HG03280 (cell line): ENCODE measurements around the gene FNBP1L.
"Not testable (repeated sequence)": the region's sequence is repeated elsewhere in the genome, so short reads cannot be mapped to it uniquely, and the experiment has no call there.

Experiments used
- ATAC-seq: cut with Tn5 transposase; IDR thresholded peaks from one replicate; pipeline ENCODE4 v1.9.1; 2021; ENCODE audit warnings: mild to moderate bottlenecking, moderate library complexity; ENCODE audit not compliant: unreplicated experiment

Gene FNBP1L

DNA sequence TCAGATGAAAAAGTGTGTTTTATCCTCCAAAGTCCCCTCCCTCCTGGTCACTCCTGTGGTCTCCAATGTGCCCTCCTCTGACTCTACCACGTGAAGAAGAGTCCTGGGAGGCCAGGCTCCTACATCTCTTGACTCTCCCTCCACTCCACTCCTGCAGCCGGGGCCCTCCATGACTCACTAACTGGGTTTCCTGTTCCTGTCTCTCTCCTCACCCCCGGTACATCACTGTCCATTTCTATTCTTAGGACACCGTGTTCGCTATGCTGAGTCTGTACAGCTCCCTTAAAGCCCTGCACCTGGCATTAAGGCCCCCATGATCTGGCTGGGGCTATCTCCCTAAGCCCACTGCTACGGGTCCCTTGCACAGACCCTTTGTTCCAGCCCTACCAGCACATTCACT lies 140.3 kb downstream of the FNBP1L start:
- ATAC-seq: no peak

DNA sequence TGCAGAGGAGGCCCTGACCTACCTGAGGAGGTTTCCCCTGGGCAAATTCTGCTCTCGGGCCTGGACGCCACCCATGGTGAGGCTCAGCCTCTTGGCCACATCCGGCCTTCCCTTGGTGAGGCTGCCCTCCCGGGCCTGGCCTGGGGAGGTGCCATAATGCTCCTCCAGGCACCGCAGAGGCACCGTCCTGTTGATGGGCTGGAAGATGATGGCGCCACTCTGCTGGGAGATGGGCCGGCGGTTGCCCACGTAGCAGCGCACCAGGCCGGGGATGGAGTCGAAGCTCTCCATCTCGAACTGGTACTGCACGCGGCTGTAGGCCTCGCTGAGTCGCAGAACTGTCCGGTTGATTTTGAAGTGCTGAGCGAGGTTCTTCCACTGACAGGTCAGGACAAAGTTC lies 141.0 kb downstream of the FNBP1L start:
- ATAC-seq: no peak

DNA sequence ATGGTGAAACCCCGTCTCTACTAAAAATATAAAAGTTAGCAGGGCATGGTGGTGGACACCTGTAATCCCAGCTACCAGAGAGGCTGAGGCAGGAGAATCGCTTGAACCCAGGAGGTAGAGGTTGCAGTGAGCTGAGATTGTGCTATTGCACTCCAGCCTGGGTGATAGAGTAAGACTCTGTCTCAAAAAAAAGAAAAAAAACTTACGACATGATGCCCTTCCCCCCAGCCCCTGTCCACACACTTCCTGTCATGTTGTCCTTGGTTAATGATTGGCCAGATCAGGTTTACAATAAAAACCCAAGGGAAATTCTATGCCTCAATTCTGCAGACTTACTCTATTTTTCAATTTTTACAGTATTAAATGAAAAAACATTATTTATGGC lies 143.4 kb downstream of the FNBP1L start:
- ATAC-seq: not testable (repeated sequence)

DNA sequence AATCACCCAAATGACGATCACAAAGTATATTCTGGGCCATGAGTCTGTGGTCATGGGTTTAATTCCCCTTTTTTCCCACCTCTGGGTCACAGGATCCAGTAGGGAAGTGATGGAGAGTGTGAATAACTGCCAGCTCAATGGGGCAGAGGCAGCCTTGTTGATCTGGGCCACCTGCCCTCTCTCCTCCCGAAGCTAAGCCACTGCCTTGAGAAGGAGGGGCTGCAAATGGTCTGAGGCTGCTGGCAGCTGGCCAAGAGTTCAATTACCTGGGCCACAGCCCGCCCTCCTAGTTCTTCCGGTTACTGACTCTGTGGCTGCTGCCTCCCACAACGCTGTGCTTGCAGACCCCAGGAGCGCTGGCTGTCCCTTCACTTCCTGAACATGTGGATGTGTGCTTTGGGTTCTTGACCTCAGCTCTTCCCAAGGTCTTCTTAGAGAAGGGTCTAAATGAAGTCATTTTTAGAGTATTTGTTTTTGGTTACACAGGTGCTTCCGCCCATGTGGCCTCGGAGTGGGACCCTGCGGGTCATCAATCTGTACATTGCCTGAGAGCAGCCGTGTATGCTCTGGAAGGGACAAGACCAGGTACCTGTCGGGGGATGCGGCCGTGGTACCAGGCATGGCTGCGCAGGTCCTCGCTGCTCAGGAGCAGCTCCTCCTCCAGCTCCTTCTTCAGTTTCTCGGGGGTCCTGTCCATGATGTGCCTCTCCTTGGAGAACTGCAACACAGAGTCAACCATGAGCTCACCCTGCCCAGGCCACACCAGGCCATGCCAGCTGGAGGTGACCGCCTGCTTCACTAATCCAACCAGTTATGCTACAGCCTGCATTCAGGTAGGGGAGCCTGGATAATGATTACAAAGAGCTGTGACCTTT lies 144.0 kb downstream of the FNBP1L start:
- ATAC-seq: peak; percentile 59

DNA sequence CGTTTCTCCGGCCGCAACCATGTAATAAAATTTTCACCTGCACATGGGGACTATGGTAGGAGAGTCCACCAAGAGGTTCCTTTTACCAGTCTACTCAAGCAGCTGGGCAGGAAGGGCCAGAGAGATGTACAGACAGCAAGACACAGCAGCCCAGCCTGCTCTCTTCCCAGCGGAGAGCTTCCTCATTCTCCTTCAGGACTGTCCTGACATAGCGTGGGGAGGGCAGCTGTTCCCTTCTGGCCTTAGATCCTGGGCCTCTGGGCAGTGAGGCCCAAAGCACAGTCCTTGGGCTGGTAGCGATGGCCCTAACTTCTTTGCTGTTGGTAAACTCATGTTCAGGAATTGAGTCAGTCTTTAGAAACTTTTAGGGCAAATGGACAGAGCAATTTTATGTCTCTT lies 144.6 kb downstream of the FNBP1L start:
- ATAC-seq: no peak

DNA sequence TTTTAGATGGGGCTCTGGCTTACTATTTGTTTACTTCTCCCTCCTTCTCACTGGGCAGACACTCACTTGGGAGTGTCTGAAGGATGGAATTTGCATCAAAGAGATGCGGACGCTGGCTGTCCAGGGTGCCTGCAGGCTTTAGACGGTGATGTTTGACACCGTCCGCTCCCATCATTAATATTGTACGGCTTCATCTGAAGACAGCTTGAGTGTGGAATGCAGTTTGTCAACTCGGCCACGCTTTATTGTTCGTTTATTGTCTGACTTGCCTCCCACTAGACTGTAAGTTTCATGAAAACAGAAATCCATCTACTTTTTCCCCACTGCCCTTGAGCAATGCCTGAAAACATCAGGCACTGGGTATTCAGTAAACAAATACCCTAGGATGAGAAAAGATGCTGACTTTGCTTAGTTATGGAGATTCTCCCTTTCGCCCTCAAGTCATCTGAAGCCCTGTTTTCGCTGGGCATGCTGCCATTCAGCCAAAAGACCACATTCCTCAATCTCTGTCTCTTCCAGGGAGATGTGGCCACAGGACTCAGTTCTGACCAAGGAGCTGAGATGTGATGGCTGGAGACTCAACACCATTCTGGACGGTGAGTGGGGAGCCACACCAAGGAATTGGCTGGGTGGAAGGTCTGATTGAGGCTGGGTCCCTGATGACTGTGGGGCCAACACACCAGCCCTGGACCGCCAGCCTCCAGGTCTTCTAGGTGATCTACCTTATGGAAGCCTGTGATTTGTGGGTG lies 146.1 kb downstream of the FNBP1L start:
- no peak for ATAC-seq

DNA sequence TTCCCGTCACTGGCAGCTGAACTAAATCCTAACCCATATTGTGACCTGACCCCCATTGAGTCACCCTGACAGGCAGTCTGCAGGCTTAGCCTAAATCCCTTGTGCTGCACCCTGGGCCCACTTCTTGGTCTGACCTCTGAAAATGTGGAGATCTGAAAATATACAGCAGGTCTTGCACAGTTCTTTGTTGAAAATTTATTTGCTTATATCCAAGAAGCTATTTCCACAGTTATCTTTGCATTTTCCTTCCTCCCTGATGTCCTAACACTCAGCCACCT lies 146.6 kb downstream of the FNBP1L start:
- ATAC-seq: no peak

DNA sequence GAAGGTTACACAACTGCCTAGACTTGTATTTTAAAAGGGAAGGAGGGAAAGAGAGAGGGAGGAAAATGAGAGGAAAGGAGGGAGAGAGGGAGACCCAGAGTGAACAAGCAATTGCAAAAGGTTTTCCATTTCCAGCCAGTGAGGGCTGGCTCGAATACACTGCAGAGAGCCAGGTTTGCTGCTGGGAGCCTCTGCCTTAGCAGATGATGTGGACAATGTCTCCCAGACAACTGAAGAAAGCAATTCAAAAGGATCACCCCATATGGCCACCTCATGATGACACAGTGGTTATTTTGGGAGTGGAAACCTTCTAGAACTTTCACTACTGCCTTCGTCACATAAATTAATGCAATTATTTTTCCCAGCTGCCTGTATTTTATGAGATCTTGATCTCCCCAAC lies 147.3 kb downstream of the FNBP1L start:
- ATAC-seq: no peak

DNA sequence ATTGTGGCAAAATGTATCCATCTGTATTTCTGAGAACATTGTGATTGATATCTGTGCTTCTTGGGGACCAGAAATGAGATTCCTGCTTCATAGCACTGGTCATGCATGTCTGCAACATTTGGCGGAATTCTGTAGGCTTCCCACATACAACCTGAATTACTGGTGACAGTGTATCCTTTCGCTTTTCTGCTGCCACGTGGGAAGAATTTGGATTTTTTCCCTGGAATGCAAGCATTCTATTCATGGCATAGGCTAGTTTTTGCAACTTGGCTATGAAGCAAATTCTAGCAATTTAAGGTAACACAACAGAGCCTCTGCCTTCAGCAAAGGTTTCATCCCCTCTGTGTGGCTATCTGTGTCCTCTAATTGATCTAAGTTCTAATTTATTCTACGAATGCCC lies 147.8 kb downstream of the FNBP1L start:
- ATAC-seq: no peak

DNA sequence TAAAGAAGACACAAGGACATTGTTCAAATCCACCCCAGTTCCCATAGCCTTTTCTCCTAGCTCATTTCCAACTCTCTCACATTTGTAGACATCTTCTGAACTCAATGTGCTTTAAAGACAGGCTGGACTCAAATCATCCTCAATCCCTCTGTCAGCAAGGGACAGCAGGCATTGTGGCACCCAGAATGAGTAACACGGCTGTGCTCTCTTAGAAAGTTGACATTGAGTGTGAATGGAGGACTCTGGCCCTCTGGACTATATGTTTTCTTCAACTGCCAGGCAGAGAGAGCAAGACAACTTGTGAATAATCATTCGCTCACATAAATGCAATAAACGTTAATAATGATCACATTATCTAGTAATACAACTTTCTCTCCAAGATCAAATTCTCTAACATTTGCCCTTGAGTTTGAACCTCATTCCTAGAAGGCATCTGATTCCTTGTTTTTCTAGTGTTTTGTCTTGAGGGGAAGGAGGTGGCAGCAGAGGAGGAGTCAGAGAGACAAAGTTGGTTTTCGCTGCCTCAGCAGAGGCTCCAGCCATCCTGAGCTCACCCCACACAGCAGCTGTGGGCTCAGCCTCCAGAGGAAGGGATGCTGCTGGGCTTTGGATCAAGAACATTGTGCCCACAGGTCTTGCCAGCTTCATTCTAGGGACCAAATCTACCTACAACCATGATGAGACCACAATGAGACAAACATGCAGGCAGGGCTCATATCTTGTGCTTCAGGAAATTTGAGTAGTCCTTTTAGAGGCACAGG lies 148.6 kb downstream of the FNBP1L start:
- ATAC-seq: no peak

DNA sequence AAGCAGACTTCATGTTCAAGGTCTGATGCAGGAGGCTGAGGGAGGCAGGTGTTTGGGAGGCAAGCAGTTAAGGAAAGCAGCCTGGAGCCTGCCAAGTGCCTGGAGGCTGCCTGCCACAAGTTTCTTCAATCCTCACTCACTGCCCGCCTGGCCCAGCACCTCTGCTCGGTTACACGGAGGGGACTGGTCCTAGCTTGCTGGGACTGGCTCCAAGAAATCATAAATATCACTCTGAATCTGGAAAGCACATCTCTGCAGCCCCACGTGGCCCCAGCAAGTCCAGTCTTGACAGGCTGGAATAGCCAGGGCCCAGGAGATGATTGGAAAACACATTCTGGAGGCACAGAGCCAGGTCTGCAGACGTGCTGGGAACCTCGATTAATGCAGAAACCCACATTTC lies 149.8 kb downstream of the FNBP1L start:
- ATAC-seq: no peak

DNA sequence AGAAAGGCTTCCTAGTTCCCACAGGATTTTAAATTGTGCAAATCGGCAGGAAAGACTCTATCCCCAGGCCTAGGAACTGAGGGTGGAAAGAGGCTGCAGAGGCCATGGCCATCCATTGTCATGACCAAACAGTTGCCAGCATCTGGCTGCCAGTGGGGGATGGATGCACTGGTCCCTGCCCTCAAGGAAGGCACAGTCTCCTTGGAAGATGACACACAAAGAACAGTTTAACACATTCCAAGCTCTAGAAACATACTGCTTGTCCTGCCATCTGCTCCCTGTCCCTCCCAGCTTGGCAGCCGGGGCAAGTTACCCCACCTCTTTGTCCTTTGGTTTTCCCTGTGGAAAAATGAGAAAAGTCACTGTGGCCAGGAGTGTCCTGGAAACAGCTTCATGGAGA lies 150.5 kb downstream of the FNBP1L start:
- no peak for ATAC-seq

DNA sequence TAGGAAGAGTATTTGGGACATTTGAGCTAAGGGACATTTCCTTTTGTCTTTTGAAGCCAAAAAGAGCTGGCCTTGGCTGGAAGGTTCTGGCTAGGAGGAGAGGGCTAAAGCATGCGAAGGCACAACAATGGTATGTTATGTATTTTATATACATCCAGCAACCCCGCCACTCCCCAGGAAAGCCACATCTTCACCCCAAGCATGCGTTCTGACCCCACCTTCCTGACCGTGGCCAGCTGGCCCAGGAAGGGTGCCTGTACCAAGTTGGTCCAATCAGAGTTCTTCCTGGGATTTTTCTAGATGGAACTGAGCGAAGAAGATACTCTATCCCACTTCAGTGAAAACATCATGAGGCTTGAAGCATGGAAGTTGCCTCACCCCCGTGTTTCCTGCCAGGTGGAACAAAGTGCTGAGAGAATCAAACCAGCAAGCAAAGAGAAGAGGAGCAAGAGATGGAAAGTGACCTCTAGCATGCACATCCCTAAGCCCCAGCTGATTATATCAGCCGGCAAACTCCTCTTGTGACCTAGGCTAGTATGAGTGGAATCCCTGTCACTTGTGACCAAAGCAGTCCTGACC lies 151.0 kb downstream of the FNBP1L start:
- ATAC-seq: no peak

DNA sequence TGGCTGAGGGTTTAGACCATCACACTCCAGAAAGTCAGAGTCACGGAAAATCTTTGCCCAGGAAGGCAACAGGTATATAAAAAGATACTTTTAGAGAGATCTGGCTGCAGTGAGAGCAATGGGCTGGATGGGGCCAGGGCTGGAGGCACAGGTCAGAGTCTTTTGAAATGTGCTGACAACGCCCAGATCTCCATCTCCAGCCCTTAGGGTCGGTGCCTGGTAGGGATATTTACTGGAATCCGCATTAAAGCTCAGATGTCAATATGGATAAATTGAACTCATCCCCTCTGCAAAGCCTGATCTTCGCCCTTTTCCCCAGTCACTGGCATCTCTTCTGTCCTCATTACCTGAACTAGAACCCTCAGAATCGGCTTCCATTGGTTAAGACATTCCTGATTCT lies 151.6 kb downstream of the FNBP1L start:
- no peak for ATAC-seq

DNA sequence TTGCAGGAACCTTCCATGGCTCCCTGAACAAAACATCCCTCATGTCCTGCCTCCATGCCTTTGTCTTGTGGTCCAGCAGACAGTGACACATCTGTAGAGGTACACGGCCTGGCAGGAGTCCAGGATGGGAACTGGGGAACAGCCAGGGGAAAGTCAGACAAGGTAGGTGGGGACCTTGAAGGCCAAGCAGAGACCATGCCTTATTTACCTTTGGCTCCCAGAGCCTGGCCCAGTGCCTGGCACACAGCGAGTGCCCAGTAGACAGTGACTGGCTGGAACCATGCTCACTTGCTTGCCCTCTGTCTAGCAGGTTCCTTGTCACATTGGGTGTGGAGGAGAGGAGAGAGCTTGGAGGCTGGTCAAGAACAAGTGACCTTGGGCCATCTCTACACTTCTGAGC lies 152.7 kb downstream of the FNBP1L start:
- no peak for ATAC-seq

DNA sequence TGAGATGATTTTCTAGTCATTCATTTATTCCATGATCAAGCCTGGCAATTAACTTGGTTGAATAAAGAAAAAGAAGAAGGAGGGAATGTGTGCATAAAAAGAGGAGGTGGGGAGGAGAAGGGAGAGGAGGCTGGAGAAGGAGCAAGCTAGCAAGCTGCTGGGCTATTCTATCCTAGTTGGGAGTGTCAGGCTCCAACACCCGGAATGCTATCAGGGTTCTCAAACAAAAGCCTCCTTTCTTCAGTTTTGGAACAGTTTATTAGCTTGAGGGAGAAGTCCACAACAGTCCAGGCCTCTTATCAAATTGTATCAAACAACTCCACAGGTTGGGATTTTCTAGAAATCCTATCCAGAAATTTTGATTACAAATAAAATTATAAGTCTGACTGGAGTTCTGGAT lies 153.8 kb downstream of the FNBP1L start:
- ATAC-seq: no peak

DNA sequence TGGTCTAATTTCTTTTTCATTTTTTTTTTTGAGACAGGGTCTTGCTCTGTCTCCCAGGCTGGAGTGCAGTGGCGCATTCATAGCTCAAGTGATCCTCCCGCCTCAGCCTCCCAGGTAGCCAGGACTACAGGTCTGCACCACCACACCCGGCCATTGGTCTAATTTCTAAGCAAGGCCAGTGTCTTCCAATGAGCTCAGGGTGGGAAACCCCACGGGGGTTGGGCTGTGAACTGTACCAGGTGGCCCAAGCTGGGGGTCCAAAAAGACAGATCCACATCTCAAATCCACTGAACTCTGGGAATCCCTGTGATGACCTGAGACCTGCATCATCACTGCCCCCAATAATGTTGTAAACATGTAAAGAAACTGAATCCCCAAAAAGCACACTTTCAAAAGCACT lies 154.2 kb downstream of the FNBP1L start:
- ATAC-seq: no peak

DNA sequence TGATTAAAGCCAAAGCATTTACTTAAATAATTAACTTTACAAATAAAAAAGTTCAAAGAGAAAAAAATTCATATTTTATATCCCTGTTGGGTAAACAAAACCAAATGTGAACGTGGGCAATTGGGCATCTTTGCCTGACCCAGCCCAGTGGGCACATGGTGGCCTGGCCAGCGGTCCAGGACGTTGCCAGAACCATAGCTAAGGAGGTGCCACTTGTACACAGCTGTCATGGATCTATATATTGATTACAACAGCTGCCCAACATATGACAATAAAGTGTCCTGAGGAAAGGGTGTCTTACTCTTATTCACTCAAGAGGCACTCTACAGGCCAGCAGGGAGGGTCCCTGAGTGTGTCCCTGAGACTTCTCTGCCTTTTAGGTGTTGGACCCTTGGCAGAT lies 155.2 kb downstream of the FNBP1L start:
- ATAC-seq: no peak

DNA sequence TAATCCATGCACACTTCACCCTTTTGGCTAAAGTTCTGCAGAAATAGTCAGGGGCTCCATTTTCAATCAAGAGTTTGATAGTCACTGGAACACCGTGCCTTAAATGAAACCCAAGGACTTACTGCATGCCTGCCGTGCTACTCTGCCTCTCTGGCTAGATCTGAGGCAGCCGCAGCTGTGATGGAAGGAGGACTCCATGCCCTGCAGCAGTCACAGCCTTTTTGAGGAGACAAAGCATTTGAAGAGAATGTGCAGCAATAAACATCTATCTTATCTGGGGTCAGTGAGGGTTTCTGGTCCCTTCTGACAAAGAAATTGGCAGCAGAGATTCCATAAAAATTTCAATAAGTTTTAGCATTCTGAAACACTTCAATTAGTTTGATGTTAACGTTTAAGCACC lies 155.7 kb downstream of the FNBP1L start:
- no peak for ATAC-seq
